NCI-H82 (cell line): ENCODE data around the gene AGER.
"Not testable (repeated sequence)": the region's sequence is repeated elsewhere in the genome, so short reads cannot be mapped to it uniquely, and the experiment has no call there.

Experiments
- DNase-seq: peaks from one replicate; lab custom pipeline; 2025; lab: John Stamatoyannopoulos, UW

AGER gene

GRCh38 chr6:32186151-32186840, 2.2 kb upstream of the AGER start:
- DNase-seq, result not testable (repeated sequence)

- DNase-seq, result peak; percentile 88
Observed at GRCh38 chr6:32185681-32186131, 1.7 kb upstream of the AGER start.

- DNase-seq, result no peak
Observed at GRCh38 chr6:32183483-32184083, 470 bp downstream of the AGER start.

- DNase-seq, result no peak
Observed at GRCh38 chr6:32183030-32183429, 1.0 kb downstream of the AGER start.

GRCh38 chr6:32182555-32182981, 1.5 kb downstream of the AGER start:
- DNase-seq, result no peak

- DNase-seq, result no peak
Observed at GRCh38 chr6:32181915-32182529, 2.0 kb downstream of the AGER start.

- no peak for DNase-seq
Observed at GRCh38 chr6:32181148-32181702, 2.8 kb downstream of the AGER start.

GRCh38 chr6:32179766-32180405, 4.2 kb downstream of the AGER start:
- no peak for DNase-seq

- DNase-seq, result peak; percentile 59
Observed at GRCh38 chr6:32178547-32179440, 5.3 kb downstream of the AGER start.

GRCh38 chr6:32177788-32178546, 6.1 kb downstream of the AGER start, which contains the start of gene RNF5:
TSS of gene RNF5 (plus strand) at chr6:32178405. CDS start at chr6:32178512, 107 bp downstream.
- peak; percentile 100 for DNase-seq

- peak; percentile 94 for DNase-seq
Observed at GRCh38 chr6:32177183-32177787, 6.8 kb downstream of the AGER start.

GRCh38 chr6:32176476-32177182, 7.4 kb downstream of the AGER start:
- no peak for DNase-seq

GRCh38 chr6:32175711-32176475, 8.2 kb downstream of the AGER start, which contains the start of gene AGPAT1:
TSS of gene AGPAT1 (minus strand) at chr6:32176084. CDS start at chr6:32171496, 4,588 bp downstream.
- DNase-seq, result peak; percentile 98

- no peak for DNase-seq
Observed at GRCh38 chr6:32175322-32175710, 8.7 kb downstream of the AGER start.

- no peak for DNase-seq
Observed at GRCh38 chr6:32174416-32174815, 9.6 kb downstream of the AGER start.

- no peak for DNase-seq
Observed at GRCh38 chr6:32173051-32173727, 10.9 kb downstream of the AGER start.

- no peak for DNase-seq
Observed at GRCh38 chr6:32171234-32171633, 12.8 kb downstream of the AGER start.

GRCh38 chr6:32170294-32170693, 13.8 kb downstream of the AGER start:
- no peak for DNase-seq
